ENCODE data around the gene ZNF100.
"Not testable (repeated sequence)": the region's sequence is repeated elsewhere in the genome, so short reads cannot be mapped to it uniquely, and the experiment has no call there.

The ZNF100 gene

DNA sequence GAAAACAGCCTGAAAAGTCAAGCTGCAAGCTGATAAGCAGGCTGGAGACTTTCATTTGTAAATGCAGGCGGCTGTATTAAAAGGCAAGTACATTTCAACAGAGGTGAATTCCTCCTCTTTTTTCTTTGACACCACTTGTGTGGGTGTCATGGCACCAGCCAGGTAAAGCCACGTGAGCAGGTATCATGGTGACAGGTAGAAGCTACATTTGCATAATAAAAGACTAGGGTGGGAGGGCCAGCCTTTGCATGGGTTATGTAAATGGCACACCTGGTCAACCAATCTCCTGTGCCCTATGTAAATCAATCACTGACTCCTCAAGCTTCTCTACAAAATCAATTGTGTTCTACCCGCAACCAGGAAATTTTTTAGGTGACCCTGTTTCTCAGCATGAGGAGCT is 68.2 kb downstream of the ZNF100 start:
- DNase-seq, result no peak

DNA sequence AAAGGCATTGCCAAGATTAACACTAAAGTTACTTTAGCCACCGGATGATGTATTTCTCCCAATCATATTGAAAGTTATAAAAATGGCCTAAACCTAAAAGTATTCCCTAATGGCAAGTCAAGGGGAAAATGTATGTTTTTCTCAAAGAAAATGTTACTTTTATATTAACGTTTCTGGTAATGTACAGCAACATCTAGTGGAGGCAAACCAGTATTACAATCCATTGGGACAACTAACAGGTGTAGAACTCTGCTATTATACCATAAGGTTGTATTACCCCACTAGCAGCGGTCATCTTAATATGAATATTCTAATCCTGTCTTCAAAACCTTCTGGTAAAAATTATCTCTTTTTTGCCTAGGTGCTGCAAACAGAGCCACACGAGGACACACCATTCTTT is 69.2 kb downstream of the ZNF100 start:
- no peak for DNase-seq

DNA sequence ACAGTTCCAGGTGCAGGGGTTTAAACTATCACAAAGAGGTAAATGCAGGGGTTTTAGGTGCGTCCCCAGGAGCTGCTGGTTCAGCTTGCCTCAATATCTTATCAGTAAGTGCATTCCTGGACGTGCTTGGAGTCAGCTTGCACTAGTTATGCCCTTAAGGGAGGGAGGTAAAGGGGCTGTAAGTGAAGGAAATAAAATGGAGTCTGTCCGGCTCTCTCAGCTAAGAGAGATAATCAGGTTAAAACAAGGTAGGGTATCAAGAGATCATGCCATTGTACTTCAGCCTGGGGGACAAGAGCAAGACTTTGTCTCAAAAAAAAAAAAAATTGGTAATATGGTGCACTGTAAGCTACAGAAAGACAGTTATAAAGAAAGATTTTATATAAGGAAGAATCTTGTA is 69.7 kb downstream of the ZNF100 start:
- DNase-seq, result no peak

DNA sequence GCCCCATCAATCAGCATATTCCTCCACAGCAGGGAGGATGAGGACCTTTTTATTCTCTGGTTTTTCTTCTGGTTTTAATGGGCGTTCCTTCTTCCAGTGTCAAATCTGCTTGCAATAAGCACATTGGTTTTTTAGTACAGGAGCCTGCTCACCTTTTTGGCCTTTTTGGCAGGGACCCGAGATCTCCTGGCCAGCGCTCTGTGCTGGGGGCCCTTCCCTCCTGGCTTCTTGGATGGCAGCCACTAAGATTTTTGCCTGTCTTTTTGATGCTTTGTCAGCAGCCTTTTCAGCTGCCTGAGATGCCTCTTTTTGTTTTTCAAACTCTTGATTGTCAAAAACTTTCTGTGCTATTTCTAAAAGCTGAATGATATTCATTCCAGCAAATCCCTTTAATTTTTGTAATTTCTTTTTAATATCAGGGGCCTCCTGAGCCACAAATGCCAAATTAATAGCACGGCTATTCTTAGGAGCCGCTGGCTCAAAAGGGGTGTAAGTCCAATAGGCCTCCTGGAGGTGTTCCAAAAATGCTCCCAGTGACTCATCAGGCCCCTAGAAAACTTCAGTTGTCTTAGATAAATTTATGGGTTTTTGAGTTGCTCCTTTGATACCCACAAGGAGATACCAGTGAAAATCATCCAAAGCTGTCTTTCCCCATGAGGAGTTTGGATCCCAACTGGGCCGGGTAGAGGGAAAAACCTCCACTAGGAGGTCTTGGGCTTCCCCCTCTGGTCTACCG is 73.0 kb downstream of the ZNF100 start:
- DNase-seq, result no peak

DNA sequence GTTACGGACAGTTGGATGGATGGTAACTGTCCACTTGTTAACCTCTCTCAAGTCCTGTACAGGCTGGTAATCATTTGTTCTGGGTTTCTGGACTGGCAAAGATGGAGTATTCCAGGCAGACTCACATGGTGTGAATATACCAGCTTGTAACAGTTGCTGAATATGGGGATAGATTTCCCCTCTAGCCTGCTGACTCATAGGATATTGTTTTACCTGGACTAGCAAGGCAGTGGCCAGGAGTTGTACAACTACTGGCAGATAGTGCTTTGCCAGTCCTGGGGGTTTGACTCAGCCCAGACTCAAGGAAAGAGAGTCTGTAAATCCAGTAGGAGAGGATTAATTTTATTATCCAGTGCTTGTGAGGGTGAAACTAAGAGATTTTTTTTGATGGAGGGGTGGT is 74.0 kb downstream of the ZNF100 start:
- DNase-seq, result no peak

DNA sequence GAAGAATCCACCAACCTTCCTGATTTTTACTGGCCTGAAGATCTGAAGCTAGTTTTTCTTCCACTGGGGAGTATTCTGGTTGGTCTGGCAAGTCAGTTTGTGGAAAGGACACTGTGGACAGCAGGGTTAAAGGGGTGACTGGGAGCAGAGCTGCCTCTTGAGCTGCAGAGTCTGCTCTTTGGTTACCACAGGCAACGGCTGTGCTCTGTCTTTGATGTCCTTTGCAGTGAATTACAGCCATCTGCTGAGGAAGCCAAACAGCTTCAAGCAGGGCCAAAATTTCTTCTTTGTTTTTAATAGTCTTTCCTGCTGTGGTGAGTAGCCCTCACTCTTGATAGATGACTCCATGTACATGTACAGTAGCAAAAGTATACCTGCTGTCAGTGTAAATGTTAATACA is 75.7 kb downstream of the ZNF100 start:
- DNase-seq, result no peak

DNA sequence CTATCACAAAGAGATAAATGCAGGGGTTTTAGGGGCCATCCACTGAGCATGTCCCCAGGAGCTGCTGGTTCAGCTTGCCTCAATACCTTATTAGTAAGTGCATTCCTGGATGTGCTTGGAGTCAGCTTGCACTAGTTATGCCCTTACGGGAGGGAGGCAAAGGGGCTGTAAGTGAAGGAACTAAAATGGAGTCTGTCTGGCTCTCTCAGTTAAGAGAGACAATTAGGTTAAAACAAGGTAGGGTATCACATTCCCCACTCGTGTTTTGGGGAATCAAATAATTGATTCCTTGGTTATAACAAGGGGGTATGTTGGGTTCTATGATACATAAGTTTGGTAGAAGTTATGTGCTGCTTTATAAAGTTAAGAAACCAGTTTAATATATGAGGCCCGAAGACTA is 78.9 kb downstream of the ZNF100 start:
- DNase-seq, result no peak

DNA sequence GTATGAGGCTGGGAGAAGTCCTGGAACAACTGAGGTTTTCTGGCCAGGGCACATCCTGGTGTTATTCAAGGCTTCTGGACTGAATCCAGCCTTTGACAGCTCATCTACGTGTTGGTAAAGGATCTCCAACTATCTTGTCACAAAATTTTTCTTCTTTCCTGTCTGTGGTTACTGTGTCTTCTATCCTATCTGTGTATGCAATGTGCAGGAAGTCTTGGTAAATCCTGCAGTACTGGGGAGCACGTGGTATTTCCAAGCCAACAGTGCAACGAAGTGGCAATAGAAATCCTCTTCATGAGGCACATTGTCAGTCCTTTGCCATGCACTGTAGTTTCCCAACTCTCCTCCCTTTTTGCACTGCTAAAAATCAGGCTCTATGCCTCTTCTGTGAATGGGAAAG is 86.7 kb downstream of the ZNF100 start:
- DNase-seq, result no peak

DNA sequence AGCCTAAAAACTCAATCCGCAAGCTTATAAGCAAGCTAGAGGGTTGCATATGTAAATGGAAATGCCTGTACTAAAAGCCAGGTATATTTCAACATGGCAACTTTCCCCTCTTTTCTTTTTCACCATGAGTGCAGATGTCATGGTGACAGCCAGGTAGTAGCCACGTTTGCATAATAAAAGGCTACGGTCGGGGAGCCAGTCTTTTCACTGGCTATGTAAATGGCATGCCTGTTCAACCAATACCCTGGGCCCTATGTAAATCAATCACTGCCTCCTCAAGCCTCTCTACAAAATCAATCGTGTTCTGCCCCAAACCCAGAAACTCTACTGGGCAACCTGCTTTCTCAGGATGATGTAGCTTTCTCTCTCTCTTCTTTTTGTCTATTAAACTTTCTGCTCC is 87.4 kb downstream of the ZNF100 start:
- no peak for DNase-seq

DNA sequence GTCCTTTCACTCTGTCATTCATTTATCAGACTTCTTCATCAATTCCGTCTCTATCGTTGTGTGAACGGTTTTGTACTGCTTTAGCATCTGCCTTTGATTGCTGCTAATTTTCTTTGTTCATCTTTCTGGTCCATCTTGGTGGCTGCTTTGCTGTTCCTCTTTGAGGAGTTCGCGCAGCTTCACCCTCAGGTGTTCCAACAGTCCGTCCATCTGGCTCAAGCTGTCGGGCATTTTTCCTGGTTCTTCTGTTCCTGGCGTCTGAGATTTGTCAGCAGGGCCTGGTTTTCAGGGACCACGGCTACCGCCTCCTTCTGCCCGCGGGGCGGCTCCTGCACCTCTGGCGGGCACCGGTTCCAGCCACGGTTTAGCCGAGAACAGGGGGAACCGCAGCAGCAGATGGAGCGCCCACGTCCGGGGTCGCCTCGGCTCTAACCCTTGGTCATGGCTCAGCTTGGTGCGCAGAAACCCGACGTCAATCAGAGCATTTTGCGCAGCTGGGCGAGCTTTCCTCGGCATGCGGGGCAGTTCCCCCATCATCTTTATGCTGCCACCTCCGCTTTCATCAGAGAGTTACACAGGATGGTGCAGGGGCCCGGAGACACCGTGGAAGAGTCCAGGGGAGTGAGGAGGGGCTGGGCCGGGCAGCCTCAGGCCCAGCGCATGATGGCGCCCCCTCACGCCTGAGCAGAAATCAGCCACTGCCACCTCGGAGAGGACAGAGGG is 89.5 kb downstream of the ZNF100 start:
- DNase-seq, result no peak

DNA sequence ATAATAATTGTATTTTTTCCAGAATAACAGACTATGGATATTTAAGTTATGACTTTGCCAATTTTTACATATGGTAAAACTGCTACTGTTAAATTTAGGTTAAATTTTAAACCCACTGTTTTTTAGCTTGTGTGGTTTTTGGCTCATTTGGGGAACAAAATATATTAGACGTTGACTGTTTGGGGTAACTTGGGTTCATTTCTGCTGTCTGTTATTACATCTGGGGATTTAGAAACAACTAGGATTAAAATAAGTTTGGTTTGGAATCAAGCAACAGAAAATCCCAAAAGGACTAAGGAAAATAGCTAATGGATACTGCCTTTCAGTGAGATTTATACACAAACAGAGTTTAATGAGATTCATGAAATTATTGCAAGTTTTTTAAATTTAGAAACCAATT is 92.9 kb downstream of the ZNF100 start:
- DNase-seq, result no peak

DNA sequence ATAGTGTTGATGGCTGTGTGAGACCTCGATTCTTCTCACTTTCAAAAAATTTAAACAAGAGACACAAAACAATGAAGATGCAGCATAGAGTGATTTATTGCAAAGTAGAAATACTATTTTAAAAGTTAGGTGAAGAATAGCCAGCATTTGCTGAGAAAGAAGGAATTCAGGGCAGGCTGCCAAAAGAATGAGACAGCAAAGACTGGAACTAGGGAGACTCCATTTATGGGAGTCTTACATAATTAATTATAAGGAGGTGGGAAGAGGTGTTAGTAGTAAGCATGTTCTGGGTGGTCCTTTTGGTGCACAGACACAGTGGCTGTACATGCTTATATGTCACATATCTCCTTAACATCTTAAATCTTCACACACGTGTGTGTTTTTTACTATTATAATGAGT is 93.9 kb downstream of the ZNF100 start:
- not testable (repeated sequence) for DNase-seq

All from DMS79 (cell line).